ENCODE results near the gene RASAL2.
"Not testable (repeated sequence)": the region's sequence is repeated elsewhere in the genome, so short reads cannot be mapped to it uniquely, and the experiment has no call there.

The RASAL2 gene

DNA sequence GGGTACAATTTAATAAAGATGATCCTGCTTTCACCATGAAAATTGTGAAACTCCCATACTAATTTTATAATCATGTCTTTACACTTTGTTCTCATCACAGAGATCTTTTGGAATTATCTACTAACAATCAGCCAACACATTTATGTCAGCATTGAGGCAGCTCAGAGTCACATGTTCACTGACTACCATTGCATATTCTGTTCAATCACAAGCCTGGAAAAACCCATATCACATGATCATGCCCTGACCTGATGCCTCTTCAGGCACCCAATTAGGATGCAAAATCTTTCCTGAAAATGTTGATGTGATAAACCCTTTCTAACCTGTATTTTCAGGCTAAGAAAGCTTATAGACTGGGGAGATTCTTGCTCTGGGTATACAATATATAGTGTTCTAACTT, 21.6 kb upstream of the RASAL2 start:
- DNase-seq = no peak

DNA sequence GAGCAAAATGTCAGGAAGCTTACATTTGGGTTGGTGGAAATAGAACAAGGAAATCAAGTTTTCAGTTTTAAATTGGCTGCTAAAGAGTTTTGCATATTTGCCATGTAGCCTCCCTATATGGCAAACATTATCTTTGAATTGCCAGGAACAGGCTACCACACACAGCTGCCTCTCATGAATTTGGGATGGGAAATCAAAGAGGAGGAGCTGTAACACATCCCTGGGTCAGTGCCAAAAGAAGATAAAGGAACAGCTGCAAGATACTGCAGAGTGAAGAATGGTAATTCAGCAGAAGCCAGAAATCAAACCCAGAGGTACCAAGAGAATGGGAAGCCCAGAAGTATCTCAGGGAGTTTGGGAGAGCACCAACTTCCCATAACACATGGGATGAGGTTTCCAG, 18.6 kb upstream of the RASAL2 start:
- no peak for DNase-seq

DNA sequence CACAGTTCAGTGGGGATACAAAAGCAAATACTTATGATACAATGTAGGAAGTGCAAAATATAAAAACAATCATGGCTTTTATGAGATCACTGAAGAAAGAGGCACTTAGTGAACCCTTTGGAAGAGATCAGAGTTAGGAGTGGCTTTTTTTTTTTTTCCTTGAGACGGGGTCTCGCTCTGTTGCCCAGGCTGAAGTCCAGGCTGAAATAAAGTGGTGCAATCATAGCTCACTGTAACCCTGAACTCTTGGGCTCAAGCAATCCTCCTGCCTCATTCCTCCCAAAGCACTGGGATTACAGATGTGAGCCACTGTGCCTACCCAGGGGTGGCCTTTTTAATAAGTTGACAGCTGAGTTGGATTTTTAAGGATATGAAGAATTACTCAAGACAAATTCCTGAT, 17.3 kb upstream of the RASAL2 start:
- no peak for DNase-seq

DNA sequence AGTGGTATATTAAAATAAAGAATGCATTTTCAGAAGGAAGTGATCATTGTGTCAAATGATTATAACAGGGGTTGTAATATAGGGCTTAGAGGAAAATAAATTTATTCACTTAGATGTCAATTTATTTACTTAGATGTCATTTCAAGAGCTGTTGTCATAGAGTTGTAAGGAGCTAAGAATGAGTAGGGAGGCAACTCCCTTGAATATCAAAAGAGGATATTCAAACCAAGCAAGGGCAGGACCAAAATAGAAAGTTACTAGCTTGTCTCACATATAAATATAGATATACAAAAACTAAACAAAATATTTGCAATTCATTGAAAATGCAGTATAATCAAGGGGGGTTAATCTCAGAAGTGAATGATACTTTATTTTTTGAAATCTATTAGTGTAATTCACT, 16.0 kb upstream of the RASAL2 start:
- DNase-seq = no peak

DNA sequence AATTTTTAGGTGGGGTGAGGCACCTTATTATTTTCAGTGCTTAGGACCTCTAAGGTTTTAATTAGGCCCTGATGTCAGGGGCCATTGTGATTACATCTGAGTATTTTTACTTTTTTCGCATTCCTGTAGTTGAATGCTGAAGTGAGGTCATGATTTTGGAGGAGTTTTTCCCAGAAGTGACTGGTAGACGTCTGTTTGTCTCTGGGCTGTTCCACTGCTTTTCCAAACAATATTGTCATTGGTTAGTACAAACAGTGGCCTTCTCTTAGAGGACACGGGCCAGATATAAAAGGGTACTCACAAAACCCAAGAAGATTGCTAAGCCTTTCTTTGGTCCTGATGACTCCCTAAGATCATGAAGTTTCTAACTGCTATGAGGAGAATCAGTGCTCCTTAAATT, 7.6 kb upstream of the RASAL2 start:
- DNase-seq = no peak

DNA sequence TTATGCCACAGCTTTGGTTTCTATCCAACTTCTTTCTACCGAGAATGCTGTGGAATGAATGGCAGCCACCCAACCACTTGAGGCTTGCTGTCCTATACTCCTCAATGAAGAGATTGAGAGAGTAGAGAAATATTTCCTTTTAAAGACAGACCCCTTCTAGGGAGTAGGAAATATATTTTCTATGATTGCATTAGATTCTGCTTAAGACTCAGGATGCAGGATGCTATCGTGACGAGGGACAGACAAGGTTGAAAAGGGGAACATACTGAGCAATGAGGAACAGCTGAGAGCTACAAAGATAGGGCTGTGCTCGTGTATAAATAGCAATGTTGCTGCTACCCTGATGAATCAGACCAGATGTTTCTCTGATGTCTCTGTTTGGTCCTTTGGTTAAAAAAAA, 7.1 kb upstream of the RASAL2 start:
- no peak for DNase-seq

DNA sequence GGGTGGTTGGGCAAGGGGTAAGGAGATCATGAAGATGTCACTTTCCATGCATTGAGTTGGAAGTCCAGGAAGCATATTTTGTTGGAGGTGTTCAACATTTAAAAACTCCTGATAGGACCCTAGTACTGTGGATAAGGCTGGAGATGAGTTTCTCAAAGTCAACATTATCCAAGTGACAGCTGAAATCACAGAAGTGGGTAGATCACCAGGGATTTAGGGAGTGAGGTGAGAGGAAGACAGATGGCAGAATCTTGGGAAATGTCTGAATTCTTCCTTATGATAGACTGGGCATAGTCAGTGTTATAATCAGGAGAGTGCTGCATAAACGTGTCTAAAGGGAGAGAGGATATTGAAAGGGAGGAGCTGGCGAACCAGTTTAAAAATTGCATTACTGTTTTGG, 5.3 kb upstream of the RASAL2 start:
- DNase-seq = no peak

DNA sequence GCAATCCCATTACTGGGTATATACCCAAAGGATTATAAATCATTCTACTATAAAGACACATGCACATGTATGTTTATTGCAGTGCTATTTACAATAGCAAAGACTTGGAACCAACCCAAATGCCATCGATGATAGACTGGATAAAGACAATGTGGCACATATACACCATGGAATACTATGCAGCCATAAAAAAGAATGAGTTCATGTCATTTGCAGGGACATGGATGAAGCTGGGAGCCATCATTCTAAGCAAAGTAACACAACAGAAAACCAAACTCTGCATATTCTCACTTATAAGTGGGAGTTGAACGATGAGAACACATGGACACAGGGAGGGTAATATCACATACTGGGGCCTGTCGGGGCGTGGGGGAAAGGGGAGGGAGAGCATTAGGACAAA, 2.5 kb upstream of the RASAL2 start:
- DNase-seq = not testable (repeated sequence)

DNA sequence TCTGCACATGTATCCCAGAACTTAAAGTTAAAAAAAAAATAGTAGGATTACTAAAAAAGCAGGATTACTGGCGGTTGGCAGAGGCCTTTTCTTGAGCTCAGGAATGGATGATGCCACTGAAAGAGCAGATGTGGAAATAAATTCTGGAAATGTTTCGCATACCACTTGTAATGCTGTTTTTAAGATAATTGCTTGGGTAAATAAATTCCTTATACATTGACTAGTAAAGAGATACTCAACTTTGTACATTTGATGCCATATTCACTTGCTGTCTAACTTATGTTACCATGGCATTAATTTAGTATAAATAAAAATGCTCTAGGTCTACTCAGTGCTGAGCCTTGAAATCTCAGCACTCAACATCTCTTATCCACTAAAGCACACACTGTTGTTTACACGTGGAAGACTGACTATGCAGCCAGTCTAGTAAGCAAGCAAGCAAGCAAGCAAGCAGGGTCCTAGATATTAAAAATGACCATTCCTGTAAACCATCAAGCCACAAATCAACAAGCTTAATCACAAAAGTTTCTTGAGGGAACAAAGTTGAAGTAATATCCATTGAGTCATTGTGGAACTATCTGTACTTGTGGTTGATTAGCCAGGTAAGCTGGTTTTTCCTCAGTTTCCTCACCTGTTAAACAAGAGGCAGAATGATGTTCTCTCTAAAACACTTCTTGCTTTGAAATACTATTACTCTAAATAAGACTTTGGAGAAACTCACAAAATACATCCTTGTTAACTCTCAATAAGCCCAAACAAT, 1.7 kb upstream of the RASAL2 start:
- no peak for DNase-seq

GRCh38 chr1:178092878-178093493, 918 bp upstream of the RASAL2 start:
- DNase-seq = no peak

- peak; percentile 38 to 52 for DNase-seq
These were observed 382 bp upstream of the RASAL2 start for GRCh38 chr1:178093494-178093950.

DNA sequence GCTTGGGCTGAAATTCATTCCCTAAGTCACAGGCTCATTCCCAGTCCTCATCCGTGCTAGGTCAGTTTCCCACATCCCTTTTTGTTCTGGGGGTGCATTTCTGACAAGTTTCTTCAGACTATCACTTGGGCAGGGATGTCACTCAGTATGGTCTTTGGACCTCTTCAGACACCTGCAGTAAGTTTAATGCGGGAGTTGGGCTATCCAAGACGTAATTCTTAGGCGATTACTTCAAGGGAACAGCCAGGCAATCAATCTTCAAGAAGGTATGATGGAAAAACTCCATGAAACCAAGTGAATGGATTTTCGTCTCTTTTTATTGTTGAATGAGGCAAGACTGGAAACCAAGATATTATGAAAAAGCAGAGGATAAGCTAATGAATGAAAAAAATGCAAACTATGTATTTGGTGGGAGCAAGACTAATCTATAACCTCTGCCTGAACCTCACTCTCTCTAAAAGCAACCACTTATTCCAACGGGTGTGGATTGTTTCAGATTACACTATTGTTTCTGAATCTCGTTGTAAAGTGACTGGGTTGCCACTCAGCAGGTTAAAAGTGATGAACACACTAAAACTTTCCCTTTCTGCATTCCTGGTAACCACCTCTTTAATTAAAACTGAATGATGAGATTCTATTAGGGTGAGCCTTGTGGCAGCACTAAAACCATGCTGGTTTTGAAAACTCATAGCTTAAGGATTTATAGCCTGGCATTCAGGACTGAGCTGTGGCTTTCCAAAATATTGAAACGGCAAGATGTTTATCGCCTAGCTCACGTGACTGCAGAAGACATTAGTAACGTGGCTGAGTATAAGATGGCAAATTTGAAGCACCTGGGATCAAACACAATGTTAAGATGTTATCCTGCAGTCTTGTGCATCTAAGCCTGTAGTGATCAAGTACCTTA, 1.1 kb downstream of the RASAL2 start:
- DNase-seq = no peak

GRCh38 chr1:178096421-178096820, 2.5 kb downstream of the RASAL2 start:
- DNase-seq = no peak

- no peak for DNase-seq
These were observed 4.4 kb downstream of the RASAL2 start for GRCh38 chr1:178098262-178098661.

DNA sequence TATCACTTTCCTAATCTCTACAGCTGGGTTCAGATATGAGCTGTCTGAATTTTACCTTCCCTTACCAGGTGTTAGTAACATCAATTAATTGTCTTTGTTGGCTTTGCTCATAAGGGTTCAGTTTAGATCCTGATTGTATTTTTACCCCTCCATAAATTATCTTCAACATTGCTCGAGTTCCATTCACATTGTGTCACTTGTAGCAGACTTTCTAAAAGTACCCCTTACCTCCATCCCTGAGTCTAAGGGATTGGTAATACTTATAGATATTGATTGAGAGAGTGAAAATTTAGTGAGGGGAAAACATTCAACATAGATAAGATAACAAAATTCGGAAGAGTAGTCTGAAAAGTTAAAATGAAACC, 7.3 kb downstream of the RASAL2 start:
- DNase-seq = no peak

GRCh38 chr1:178101654-178102053, 7.8 kb downstream of the RASAL2 start:
- no peak for DNase-seq

GRCh38 chr1:178102218-178102617, 8.3 kb downstream of the RASAL2 start:
- DNase-seq = no peak

DNA sequence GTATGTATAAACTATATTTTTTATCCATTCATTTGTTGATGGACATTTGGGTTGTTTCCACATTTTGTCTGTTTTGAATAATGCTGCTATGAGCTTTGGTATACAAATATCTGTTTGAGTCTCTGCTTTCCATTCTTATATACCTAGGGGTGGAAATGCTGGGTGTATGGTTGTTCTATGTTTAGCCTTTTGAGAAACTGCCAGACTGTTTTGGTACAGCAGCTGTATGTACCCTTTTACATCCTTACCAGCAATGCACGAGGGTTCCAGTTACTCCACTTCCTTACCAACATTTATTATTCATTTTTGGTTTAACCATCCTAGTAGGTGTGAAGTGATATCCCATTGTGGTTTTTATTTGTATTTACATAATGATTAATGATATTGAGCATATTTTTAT, 13.9 kb downstream of the RASAL2 start:
- no peak for DNase-seq

- DNase-seq = no peak
These were observed 15.6 kb downstream of the RASAL2 start for GRCh38 chr1:178109348-178110143.

DNA sequence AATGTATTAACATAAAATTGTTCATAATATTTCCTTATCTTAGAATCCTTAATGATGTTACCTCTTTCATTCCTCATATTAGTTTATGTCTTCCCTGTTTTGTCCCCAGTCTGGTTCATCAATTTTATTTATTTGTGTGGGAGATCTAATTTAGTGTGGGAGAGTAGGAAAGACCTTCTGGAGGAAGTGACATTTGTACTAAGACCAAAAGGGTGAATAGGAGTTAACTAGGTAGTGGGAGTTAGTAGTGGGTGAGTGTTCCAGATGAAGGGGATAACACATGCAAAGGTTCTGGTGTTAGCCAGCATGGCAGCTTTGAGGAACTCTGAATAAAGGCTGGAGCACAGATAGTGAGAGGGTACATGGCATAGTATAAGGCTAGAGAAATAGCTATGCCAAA, 21.4 kb downstream of the RASAL2 start:
- no peak for DNase-seq

DNA sequence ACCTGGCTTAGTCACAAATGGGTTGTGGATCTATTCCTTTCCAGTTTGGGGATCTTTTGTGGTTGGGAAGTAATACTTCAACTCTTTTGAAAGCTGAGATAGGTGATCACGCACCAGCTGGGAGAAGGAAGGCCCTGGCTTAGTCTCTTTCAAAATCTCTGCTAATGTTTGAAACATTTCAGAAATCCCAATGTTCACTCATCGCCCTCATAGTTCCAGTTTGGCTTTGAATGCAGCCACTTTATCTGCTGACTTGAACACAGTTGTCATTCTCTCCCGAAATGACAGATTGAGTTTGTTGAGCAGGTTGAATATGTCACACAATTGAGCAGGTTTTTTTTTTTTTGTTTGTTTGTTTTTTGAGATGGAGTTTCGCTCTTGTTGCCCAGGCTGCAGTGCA, 24.6 kb downstream of the RASAL2 start:
- no peak for DNase-seq

- no peak for DNase-seq
These were observed 25.7 kb downstream of the RASAL2 start for GRCh38 chr1:178119628-178120027.

DNA sequence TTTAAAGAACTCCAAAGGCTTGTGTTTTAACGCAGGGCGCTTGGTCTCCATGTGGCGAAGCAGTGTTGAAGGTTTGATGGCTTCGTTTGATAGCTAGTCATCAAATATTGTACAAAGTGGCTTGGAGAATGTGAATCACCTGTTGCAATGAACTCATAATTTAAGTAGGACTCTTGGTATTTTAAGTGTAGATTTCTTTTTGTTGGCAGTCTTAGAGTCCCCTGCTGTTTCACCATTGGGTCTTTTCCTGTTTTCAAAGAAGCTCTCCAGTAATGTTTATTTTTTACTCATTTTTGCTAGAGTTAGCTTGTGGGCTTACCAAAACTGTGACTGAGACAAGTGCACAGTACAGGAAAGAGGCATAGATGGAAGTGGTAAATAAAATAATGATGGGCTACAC, 26.2 kb downstream of the RASAL2 start:
- no peak for DNase-seq

Measured in activated CD4-positive, alpha-beta T cell treated with anti-CD3 and anti-CD28 coated beads, Interleukin-2, amount 50 U/mL, for 48 hours (primary cell).